Measurements from ENCODE around the gene CD38.

The CD38 gene

GRCh38 chr4:15864651-15865566 lies 86.8 kb downstream of the CD38 start:
- no peak for TF ChIP-seq REST (IDR thresholded peaks at IDR 0.05; ENCODE audit: low read depth)
- TF ChIP-seq MAX (IDR thresholded peaks at IDR 0.05): no peak
- no peak for TF ChIP-seq ZBTB7A (IDR thresholded peaks at IDR 0.05; ENCODE audit: low read depth)
- no peak for TF ChIP-seq EGR1 (IDR thresholded peaks at IDR 0.05)
- TF ChIP-seq TCF12 (IDR thresholded peaks at IDR 0.05; ENCODE audit: low read depth): no peak
- no peak for TF ChIP-seq RAD21 (IDR thresholded peaks at IDR 0.05; ENCODE audit: low read depth)

GRCh38 chr4:15868111-15868510 lies 90.0 kb downstream of the CD38 start:
- TF ChIP-seq EP300 (IDR thresholded peaks at IDR 0.05; ENCODE audit: borderline replicate concordance): no peak
- TF ChIP-seq RAD21 (IDR thresholded peaks at IDR 0.05; ENCODE audit: low read depth): peak; percentile 54

- TF ChIP-seq YY1 (IDR thresholded peaks at IDR 0.05; ENCODE audit: low read depth) (no peak), ZBTB7A (IDR thresholded peaks at IDR 0.05; ENCODE audit: low read depth) (no peak), MAX (IDR thresholded peaks at IDR 0.05) (no peak), TAF1 (IDR thresholded peaks at IDR 0.05; ENCODE audit: low read depth) (no peak)
Measured at GRCh38 chr4:15868826-15869413, 90.8 kb downstream of the CD38 start.

GRCh38 chr4:15870079-15870478 lies 92.0 kb downstream of the CD38 start:
- TF ChIP-seq USF1 (IDR thresholded peaks at IDR 0.05) (no peak), YY1 (IDR thresholded peaks at IDR 0.05; ENCODE audit: low read depth) (no peak), TAF1 (IDR thresholded peaks at IDR 0.05; ENCODE audit: low read depth) (no peak), RAD21 (IDR thresholded peaks at IDR 0.05; ENCODE audit: low read depth) (no peak), EP300 (IDR thresholded peaks at IDR 0.05; ENCODE audit: borderline replicate concordance) (no peak), FOXM1 (IDR thresholded peaks at IDR 0.05; ENCODE audit: borderline replicate concordance, low read depth) (no peak), TEAD4 (IDR thresholded peaks at IDR 0.05) (no peak), TCF12 (IDR thresholded peaks at IDR 0.05; ENCODE audit: low read depth) (no peak), REST (IDR thresholded peaks at IDR 0.05; ENCODE audit: low read depth) (no peak), NFIC (IDR thresholded peaks at IDR 0.05) (no peak), ZBTB7A (IDR thresholded peaks at IDR 0.05; ENCODE audit: low read depth) (no peak), CREB1 (IDR thresholded peaks at IDR 0.05; ENCODE audit: low read depth) (no peak), MAX (IDR thresholded peaks at IDR 0.05) (no peak), EGR1 (IDR thresholded peaks at IDR 0.05) (no peak)

GRCh38 chr4:15870921-15871664 lies 93.0 kb downstream of the CD38 start:
- TF ChIP-seq FOXM1 (IDR thresholded peaks at IDR 0.05; ENCODE audit: borderline replicate concordance, low read depth) (no peak), CEBPB (IDR thresholded peaks at IDR 0.05) (no peak), EGR1 (IDR thresholded peaks at IDR 0.05) (no peak), RAD21 (IDR thresholded peaks at IDR 0.05; ENCODE audit: low read depth) (no peak), CREB1 (IDR thresholded peaks at IDR 0.05; ENCODE audit: low read depth) (no peak), TAF1 (IDR thresholded peaks at IDR 0.05; ENCODE audit: low read depth) (no peak), NFIC (IDR thresholded peaks at IDR 0.05) (no peak), TEAD4 (IDR thresholded peaks at IDR 0.05) (no peak), MAX (IDR thresholded peaks at IDR 0.05) (no peak), USF1 (IDR thresholded peaks at IDR 0.05) (no peak), EP300 (IDR thresholded peaks at IDR 0.05; ENCODE audit: borderline replicate concordance) (no peak), YY1 (IDR thresholded peaks at IDR 0.05; ENCODE audit: low read depth) (no peak)

Measured in Ishikawa (cell line).